C1 segment of cervical spinal cord (tissue), 14 donors: ENCODE data around the gene COL25A1.
"Not testable (repeated sequence)": the region's sequence is repeated elsewhere in the genome, so short reads cannot be mapped to it uniquely, and the experiment has no call there.

Source experiments
- DNase-seq, 14 donors: peaks; one replicate each; lab custom pipeline; 2025; lab: John Stamatoyannopoulos, UW

Gene COL25A1

DNA sequence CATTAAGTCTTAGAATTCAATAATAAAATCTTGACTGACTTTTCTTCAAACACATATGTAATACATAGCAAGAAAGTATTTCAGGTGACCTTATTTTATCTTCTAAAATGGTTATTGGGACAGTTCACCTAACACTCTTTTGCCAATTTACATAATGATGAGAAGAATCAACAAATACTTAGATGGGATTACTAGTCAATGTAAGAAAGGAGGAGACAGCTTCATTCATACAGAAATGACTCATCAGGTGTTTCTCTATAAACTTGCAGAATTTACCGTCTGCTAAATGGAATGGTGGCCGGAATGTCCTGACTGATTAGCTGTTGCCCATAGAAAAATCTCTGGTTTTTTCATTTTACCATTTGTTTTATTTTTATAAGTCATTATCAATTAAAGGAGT, 424.6 kb downstream of the COL25A1 start:
- no peak for DNase-seq

DNA sequence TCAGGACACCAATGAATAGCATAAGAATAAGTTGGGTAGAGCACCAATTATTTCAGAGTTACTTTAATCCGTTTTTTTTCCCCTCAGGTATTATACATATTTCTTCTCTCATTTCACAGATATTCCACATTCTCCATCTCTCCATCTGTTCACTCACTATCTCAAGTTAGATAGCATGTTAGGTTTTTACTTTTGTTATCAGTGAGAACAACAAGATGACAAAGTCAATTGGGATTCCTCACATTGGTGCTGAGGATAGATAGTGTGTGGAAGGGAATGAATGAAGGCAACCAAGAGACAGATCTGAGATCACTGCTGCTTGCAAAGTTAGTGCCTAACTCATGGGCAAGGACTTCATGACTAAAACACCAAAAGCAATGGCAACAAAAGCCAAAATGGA, 427.7 kb downstream of the COL25A1 start:
- DNase-seq: no peak

DNA sequence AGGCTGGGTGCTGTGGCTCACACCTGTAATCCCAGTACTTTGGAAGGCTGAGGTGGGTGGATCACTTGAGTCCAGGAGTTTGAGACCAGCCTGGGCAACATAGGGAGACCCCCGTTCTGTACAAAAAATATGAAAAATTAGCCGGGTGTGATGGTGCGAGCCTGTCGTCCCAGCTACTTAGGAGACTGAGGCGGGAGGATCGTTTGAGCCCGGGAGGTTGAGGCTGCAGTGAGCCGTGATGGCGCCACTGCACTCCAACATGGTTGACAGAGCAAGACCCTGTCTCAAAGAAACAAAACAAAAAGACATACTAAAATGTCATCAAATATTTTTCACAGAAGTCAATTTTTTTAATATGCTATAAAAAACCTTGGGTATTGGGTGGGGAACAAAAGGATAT, 432.5 kb downstream of the COL25A1 start:
- DNase-seq: not testable (repeated sequence)

DNA sequence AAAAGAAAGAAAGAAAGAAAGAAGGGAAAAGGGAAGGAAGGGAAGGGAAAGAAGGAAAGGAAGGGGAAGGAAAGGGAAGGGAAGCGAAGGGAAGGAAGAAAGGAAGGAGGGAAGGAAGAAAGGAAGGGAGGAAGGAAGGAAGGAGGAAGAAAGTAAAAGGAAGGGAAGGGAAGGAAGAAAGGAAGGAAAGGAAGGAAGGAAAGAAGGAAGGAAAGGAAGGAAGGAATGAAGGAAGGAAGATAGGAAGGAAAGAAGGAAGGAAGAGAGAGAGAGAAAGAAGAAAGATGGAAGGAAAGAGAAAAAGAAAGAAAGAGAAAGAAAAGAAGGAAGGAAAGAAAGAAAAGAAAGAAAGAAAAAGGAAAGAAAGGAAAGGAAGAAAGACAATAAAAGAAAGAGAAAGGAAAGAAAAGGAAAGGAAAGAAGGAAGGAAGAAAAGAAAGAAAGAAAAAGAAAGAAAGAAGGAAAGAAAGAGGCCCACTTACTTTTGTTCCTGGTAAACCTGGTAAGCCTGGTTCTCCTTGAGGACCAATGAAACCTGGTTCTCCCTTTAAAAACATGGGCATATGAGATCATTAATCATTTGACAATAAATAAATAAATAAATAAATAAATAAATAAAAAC, 433.7 kb downstream of the COL25A1 start:
- DNase-seq: no peak

- DNase-seq: no peak
Observed at GRCh38 chr4:108867476-108867875, 435.0 kb downstream of the COL25A1 start.

GRCh38 chr4:108861334-108861733, 441.1 kb downstream of the COL25A1 start:
- DNase-seq: no peak

DNA sequence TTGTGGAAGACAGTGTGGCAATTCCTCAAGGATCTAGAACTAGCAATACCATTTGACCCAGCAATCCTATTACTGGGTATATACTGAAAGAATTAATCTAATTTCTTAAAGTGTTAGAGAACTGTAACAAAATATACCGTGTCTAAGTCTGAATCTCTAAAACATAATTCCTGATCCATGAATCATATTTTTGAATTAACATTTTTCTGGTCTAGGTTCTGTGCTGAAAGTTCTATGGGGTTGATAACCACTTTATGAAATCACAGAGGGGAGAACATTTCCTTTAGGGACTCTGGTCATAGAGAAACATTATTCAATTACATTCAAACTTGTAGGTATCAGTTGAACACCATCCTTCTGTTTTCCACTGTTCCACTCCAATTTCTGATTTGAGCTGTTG, 447.7 kb downstream of the COL25A1 start:
- DNase-seq: no peak

DNA sequence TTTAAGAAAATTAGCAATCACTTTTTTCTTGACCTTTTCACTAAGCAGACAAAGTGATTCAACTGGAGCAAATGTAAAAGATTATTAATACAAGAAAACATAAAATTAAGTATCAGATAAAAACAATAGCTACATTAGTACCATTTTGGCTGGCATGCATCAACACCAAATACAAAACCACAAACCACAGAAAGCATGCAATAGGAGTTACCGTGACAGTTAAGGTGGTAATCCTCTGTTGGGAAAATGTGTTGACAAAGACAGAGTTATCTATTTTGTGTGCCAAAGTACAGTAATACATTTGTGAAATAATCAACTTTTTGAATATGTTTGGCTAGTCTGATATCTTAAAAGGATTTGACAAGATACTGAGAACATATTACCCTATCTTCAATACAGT, 449.8 kb downstream of the COL25A1 start:
- DNase-seq: no peak

DNA sequence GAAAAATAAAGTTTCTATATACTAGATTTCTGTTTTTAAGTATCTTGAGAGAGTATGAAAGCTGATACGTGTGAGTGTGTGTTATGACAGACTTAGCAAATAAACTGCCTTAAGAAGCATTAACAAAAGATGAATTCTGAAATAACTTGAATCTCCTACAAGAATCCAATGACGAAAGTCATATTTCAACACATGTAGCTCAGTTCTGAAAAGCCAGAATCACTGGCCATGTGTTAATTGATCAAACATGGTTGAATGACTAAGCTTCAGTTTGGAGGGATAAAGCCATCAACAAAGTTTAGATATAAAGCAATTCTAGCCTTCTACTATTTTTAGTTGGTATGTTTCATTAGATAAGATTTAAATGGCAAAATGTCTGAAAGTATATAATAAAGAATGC, 451.1 kb downstream of the COL25A1 start:
- no peak for DNase-seq

DNA sequence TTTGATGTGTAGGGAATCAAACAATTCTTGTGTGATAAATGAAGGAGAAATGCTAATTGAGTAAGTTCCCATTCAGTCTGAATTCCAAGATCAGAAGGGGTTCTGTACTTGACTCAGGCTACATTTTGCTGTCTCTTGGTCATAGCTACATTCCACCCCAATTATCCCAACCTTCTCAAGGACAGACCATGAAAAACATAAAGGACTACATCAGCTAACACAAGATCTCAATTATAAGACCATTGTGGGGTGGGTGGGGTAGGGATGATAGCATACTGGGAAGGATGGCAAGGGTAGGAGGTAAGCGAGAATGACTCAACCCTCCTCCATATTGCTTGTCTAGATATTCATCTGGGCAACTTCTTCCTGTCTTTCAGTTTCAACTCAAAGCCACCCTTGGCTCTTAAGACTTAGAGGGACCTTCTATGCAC, 452.2 kb downstream of the COL25A1 start:
- no peak for DNase-seq

- no peak for DNase-seq
Observed at GRCh38 chr4:108849611-108850168, 452.8 kb downstream of the COL25A1 start.

GRCh38 chr4:108846568-108846967, 455.9 kb downstream of the COL25A1 start:
- DNase-seq: no peak

- no peak for DNase-seq
Observed at GRCh38 chr4:108840426-108840975, 462.0 kb downstream of the COL25A1 start.

- DNase-seq: no peak
Observed at GRCh38 chr4:108839333-108839732, 463.1 kb downstream of the COL25A1 start.

- DNase-seq: no peak
Observed at GRCh38 chr4:108838451-108838850, 464.0 kb downstream of the COL25A1 start.

GRCh38 chr4:108834835-108835384, 467.5 kb downstream of the COL25A1 start:
- DNase-seq: no peak

DNA sequence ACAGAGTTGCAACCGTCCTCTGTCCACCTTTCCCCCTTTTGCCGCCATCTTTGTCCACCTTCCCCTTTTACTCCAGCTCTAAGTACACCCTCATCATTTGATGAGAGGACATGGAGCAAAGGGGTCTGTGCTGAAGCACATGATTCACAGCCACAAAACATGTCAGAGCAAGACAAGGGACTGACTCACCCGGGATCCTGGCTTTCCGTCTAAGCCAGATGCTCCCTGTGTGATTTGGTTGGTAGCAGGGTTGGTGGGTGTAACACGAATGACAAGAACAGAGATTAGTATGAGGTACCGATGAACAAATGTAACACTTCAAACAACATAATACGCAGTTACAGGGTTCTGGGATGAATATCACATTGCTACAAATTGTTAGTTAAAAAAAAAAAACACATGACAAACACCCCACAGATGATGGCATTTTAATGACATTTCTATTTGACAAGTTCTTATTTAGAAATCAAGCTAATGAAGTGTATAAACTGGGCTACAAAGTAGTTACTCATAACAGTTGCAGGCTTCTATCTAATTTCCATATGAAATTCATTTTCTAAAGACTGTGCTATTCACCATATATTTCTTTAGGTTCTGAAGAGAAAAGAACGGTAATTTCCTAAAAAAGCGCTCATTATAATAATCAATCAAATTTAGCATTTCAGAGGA, 468.2 kb downstream of the COL25A1 start:
- no peak for DNase-seq

DNA sequence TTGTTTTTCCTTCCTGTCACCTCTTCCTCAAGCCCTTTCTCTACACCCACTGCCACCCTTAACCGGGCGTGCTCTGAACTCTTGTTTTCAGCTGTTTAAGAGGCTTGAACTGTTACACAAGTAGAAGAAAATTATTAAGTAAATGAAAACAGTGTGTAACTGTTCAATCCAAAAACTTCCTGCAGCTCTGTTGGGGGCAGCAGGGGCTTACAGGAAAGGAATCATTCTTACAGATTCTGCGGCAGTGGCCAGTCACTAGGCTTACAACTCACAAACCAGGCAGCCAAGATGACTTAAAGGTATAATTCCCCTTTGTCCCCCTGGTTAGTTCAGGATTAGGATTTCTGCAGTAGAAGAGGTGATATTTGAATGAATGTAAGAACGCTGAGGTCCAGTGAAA, 469.4 kb downstream of the COL25A1 start:
- DNase-seq: no peak

DNA sequence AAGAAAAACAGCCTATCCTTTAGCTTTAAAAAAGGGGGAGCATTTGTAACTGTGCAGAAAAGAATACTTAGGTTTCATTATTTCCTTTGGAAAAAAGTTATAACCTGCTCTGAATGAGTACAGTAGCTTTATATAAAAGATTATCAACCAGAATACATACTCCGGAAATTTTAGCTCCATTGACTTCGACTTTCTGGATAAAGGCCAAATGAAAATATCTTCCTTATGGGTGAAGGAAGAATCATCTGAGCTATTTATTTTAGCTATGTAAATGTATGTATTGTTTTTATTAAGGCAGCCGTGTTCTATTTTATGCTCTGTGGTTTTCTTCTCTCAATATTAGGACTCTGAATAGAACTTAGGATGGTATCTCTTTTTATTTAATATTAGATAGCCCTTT, 470.6 kb downstream of the COL25A1 start:
- no peak for DNase-seq

DNA sequence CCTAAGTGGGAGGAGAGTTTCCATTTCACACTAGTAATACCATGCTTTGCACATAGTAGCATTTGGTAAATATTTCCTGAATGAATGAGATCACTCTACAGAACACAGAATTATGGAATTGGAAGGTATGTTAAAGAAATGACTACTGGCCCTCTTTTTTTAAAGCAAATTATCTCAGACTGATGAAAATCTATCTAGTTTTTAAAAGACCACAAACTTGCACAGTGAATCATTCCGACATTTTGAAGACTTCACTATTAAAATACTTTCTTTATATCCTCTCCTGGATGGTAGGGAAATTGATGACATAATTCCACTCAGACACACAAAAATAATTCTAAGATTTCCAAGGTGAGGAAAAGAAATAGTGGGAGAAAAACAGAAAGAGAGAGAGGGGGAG, 471.2 kb downstream of the COL25A1 start:
- no peak for DNase-seq

DNA sequence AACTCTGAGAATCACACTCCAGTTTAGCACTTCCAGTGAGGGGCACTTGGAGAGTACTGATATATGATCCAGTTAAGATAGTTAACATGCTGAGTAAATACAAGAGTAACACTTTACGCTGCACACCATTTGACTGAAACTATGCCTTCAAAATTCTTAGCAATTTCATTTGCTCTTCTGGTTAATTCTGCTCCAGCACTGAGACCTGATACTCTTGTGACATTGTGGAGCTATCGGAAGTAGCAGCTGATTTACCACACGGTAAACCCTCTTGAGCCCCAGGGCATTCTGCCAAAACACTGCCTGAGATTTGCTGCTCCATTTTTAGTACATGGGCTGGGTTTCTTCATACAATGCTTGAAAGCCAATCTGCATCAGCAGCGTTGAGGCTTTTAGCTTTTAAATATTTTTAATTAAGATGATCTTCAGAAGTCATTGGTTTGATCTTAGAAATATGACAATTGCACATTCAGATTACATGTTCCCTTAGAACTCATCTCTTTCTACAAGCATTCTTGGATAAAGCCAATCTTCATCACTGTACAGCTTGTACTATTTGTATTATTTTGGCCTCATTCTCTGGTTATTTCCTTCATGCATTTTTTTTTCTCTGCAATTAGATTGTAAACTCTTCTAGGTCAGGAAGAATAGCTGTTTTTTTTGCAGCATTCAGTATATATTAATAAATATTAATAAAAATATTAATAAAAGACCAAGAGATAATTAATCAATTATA, 471.8 kb downstream of the COL25A1 start:
- DNase-seq: no peak

DNA sequence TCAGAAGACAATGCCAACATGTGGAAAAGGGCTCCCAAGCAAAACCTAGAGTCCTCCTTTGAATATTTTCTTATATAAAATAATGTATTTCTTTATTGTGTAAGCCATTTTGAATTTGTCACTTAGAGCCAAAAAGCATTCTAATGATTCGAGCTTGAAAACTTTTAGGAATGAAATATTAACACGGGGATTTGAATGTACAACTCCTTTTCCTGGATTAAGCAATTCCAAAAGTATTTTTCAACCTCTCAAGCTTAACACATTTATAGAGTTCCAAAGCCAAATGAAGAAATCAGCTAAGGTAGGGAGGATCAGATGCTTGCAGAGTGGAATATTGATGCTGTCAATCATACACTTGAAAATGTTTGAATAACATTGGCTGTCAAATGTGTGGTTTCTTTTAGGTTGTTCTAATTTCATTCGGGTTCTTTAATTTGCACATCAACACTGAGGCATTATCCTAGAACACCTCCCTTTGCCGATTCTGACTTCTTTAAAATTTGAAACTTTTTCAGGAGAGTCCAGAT, 472.4 kb downstream of the COL25A1 start:
- DNase-seq: no peak
